ENCODE data around the gene HHIPL1. TPM values are rescaled to one million over a fixed set of nuclear protein-coding genes. Genes with fewer than 3 reads are reported as not detected.

Gene HHIPL1
- total and polyA plus RNA-seq, 2 donors (not counting 3 experiments of a cell fraction or from before 2014, with no cell fraction given), result 1.3 to 2.1 TPM

DNA sequence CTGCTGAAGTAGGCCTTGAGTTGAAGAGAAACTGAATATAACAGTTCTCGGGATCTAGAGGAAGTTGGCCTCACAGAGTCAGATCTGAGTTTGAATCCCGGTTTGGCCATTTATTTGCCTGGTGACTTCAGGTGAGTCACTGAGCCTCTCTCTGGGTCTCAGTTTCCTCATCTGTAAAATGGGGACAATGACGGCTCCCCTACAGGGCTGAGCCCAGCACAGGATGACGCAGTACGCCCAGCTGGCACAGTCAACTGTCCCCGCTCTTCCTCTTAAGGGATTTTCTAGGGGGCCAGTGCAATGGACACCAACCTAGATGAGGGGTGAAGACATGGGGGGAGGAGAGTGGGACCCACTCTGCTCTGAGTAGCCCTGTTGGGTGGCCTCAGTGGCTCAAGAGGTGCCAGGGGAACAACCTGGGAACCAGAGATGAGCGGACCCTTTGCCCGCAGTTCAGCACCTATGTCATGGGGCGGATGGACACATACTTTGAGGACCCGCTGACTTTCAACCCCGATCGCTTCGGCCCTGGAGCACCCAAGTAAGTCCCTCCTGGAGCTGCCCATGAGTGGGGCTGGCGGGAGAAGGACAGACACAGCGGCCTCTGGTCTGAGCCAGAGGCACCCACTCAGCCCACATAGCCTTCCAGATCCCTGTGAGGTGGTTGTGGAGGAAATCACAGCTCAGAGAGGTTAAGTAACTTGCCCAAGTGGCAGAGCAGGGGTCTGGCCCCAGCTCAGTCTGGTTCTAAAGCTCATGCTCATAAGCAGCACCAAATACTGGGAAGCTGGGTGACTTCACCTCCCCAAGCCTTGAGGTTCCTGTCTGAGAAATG, 80.2 kb downstream of the HHIPL1 start:
- Histone ChIP-seq H3K4me1 (ENCODE audit: control insufficient read depth, extremely low read depth, insufficient read depth, low read length) (no peaks in the 10 kb centered on the region), H3K27me3 (ENCODE audit: control insufficient read depth in 2 of 2, insufficient read depth in 2 of 2, low read length in 2 of 2) (no peaks in the 10 kb centered on the region), H3K27ac (ENCODE audit: insufficient read depth, low read depth, low read length) (no peak overlapping the region), H3K9me1 (replicated peaks; ENCODE audit: control insufficient read depth, extremely low read depth, insufficient read depth, low read length) (no peaks in the 10 kb centered on the region), H3K9me3 (replicated peaks; ENCODE audit: control insufficient read depth, insufficient read depth, low read length) (no peaks in the 10 kb centered on the region), H3K4me3 (replicated peaks in 1 of 3; ENCODE audit: insufficient read depth in 1 of 3, low read depth in 1 of 3, low read length in 3 of 3) (no peak overlapping the region), H3K36me3 (ENCODE audit: control insufficient read depth in 2 of 2, extremely low read depth in 1 of 2, insufficient read depth in 2 of 2, low read length in 2 of 2) (no peaks in the 10 kb centered on the region), H3K4me2 (ENCODE audit: insufficient read depth, low read length) (no peak overlapping the region), H3K9ac (replicated peaks; ENCODE audit: extremely low read depth, insufficient read depth, low read length) (no peak overlapping the region), H4K20me1 (replicated peaks; ENCODE audit: control insufficient read depth, extremely low read depth, insufficient read depth, low read length) (no peaks in the 10 kb centered on the region), H2AFZ (ENCODE audit: low read depth, low read length) (no peak overlapping the region), H3K79me2 (ENCODE audit: control insufficient read depth, insufficient read depth, low read length) (no peaks in the 10 kb centered on the region)
- intact Hi-C loops (cut with micrococcal nuclease), result no loop called here
- POLR2A ChIA-PET, result no interaction called here
- CTCF ChIA-PET, result interaction anchor here (1.0 to 1.6 kb wide), 2 partner anchors 161 to 174 kb away, joined by 4 to 5 read pairs; no protein-coding TSS in a partner anchor
- DNase-seq (ENCODE audit: low read depth, low spot score) (no peak), FAIRE-seq (no peak)
- TF ChIP-seq, protein P1, sequence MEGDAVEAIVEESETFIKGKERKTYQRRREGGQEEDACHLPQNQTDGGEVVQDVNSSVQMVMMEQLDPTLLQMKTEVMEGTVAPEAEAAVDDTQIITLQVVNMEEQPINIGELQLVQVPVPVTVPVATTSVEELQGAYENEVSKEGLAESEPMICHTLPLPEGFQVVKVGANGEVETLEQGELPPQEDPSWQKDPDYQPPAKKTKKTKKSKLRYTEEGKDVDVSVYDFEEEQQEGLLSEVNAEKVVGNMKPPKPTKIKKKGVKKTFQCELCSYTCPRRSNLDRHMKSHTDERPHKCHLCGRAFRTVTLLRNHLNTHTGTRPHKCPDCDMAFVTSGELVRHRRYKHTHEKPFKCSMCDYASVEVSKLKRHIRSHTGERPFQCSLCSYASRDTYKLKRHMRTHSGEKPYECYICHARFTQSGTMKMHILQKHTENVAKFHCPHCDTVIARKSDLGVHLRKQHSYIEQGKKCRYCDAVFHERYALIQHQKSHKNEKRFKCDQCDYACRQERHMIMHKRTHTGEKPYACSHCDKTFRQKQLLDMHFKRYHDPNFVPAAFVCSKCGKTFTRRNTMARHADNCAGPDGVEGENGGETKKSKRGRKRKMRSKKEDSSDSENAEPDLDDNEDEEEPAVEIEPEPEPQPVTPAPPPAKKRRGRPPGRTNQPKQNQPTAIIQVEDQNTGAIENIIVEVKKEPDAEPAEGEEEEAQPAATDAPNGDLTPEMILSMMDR (IDR thresholded peaks at IDR 0.05; ENCODE audit: extremely low read depth in 1 of 2, insufficient read depth in 1 of 2, low read depth in 1 of 2, low read length in 2 of 2), result no peak
- no peak for TF ChIP-seq GATA2 (IDR thresholded peaks at IDR 0.05; ENCODE audit: insufficient read depth, insufficient read length, low read depth, low read length)
- TF ChIP-seq MYC (IDR thresholded peaks at IDR 0.05; ENCODE audit: low read depth, low read length), result no peak
- no peak for TF ChIP-seq POLR2AphosphoS5 (IDR thresholded peaks at IDR 0.05; ENCODE audit: insufficient read depth, low read depth, low read length)
- TF ChIP-seq JUN (IDR thresholded peaks at IDR 0.05; ENCODE audit: borderline replicate concordance, insufficient read depth, insufficient read length, low read depth), result no peak
- no peak for TF ChIP-seq POLR2A (IDR thresholded peaks at IDR 0.05; ENCODE audit: low read depth, low read length)
- TF ChIP-seq EZH2 (IDR thresholded peaks at IDR 0.05; ENCODE audit: borderline replicate concordance, low read depth, low read length, severe bottlenecking), result no peak
- TF ChIP-seq, protein P2, sequence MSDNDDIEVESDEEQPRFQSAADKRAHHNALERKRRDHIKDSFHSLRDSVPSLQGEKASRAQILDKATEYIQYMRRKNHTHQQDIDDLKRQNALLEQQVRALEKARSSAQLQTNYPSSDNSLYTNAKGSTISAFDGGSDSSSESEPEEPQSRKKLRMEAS (IDR thresholded peaks at IDR 0.05; ENCODE audit: insufficient read depth, insufficient read length), result no peak
- no peak for TF ChIP-seq FOS (IDR thresholded peaks at IDR 0.05; ENCODE audit: borderline replicate concordance, insufficient read depth, low read length)
- dilution Hi-C loops (cut with MboI; ENCODE audit: extremely low pct_ligation_motif_present, low sequenced_read_pairs), result no loop called here
- BruUV-seq (replicated peaks), result no TSS peak

Data from endothelial cell of umbilical vein (primary cell).